Uterus (tissue), 2 donors: ENCODE data around the gene REPS1.

Experiments used
- CTCF ChIP-seq, 4 experiments: fragments of 200-600 bp in 2 of 4; fragments of 450-650 bp in 2 of 4; sonication (generic) in 2 of 4; IDR thresholded peaks; one replicate each; pipeline ENCODE4 v1.5.1; 2016 to 2019; ENCODE audit warnings: antibody characterized with exemption in 4 of 4, mild to moderate bottlenecking in 2 of 4, moderate library complexity in 1 of 4
- POLR2A ChIP-seq, 2 donors: fragments of 450-650 bp; IDR thresholded peaks; one replicate each; pipeline ENCODE4 v1.6.1; 2016; ENCODE audit warnings: antibody characterized with exemption in 2 of 2, mild to moderate bottlenecking in 1 of 2, moderate library complexity in 1 of 2

- TF ChIP-seq CTCF (IDR thresholded peaks at IDR 0.05) = no peak
- no peak for TF ChIP-seq POLR2A (IDR thresholded peaks at IDR 0.05)
Observed at GRCh38 chr6:138978229-138978628, 9.8 kb downstream of the REPS1 start.
